Testis (tissue), 2 donors: ENCODE data around the gene FAM210A.

Experiments
- POLR2A ChIP-seq: fragments of 450-650 bp; IDR thresholded peaks from one replicate; pipeline ENCODE4 v1.6.1; 2017; ENCODE audit warnings: antibody characterized with exemption, mild to moderate bottlenecking, moderate library complexity
- TF ChIP-seq, protein P1 (sequence below), 3 experiments: fragments of 450-650 bp in 2 of 3; fragments of 200-600 bp in 1 of 3; sonication (generic) in 1 of 3; IDR thresholded peaks; one replicate each; pipeline ENCODE4 v1.5.1; 2016 to 2019; ENCODE audit warnings: antibody characterized with exemption in 3 of 3, mild to moderate bottlenecking in 2 of 3, moderate library complexity in 1 of 3

DNA sequence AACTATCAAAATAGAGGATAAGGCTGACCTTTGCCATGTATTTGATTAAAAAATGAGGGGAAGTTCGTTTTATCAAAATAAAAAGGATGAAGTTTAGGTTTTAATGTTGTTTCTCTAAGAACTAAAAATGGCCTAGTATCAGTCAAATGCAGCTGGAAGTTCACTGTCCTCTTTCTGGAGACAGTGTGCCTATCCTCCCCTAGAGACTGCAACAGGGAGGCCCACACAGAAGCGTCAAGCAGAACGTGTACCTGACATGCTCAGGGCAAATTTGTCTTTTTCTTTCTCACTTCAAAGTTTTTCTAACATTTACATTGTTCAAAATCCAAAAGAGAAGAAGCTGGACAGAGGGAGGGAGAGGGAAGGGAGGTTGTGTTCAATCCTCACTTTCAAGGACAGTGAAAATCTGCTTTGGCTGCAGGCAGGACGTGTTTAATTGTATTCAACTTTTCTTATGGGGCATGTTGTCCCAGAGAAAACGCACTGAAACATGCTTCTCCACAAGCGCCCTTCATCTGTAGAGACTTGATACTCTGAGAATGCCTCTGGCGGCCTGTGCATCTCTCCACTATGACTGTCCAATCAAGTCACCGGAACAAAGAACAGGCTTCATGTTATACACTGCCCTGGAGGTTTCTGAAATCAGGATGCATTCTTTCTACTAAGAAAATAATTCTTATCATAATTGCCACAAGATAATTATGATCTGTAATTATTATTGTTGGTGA lies 65.1 kb downstream of the FAM210A start:
- TF ChIP-seq, protein P1, sequence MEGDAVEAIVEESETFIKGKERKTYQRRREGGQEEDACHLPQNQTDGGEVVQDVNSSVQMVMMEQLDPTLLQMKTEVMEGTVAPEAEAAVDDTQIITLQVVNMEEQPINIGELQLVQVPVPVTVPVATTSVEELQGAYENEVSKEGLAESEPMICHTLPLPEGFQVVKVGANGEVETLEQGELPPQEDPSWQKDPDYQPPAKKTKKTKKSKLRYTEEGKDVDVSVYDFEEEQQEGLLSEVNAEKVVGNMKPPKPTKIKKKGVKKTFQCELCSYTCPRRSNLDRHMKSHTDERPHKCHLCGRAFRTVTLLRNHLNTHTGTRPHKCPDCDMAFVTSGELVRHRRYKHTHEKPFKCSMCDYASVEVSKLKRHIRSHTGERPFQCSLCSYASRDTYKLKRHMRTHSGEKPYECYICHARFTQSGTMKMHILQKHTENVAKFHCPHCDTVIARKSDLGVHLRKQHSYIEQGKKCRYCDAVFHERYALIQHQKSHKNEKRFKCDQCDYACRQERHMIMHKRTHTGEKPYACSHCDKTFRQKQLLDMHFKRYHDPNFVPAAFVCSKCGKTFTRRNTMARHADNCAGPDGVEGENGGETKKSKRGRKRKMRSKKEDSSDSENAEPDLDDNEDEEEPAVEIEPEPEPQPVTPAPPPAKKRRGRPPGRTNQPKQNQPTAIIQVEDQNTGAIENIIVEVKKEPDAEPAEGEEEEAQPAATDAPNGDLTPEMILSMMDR (IDR thresholded peaks at IDR 0.05), result no peak
- TF ChIP-seq POLR2A, result no peak
